Loucy (cell line): ENCODE measurements around the gene CA5A.

ENCODE experiments used
- H2AFZ ChIP-seq: fragments of 200-600 bp; sonication (generic); 2 replicates; pipeline ENCODE4 v1.6.0; 2016; ENCODE audit warnings: antibody characterized with exemption, mild to moderate bottlenecking, low read length, moderate library complexity
- H3F3A ChIP-seq: fragments of 200-600 bp; 2 replicates; pipeline ENCODE4 v1.6.0; 2016; ENCODE audit warnings: antibody characterized with exemption, low read depth, mild to moderate bottlenecking
- H3K27me3 ChIP-seq: fragments of 200-600 bp; sonication (generic); 2 replicates; pipeline ENCODE4 v1.6.1; 2014; ENCODE audit warnings: low read length, mild to moderate bottlenecking; ENCODE audit not compliant: insufficient read depth, poor library complexity, severe bottlenecking
- H3K36me3 ChIP-seq: fragments of 200-600 bp; sonication (generic); 2 replicates; pipeline ENCODE4 v1.6.1; 2016; ENCODE audit warnings: low read length; ENCODE audit not compliant: insufficient read depth
- H3K4me1 ChIP-seq: fragments of 200-600 bp; sonication (generic); 2 replicates; pipeline ENCODE4 v1.5.1; 2014; ENCODE audit warnings: low read length, mild to moderate bottlenecking; ENCODE audit not compliant: insufficient read depth, poor library complexity, severe bottlenecking
- H3K4me2 ChIP-seq: fragments of 200-600 bp; sonication (generic); 2 replicates; pipeline ENCODE4 v1.6.0; 2014; ENCODE audit warnings: antibody characterized with exemption, low read length, low read depth, mild to moderate bottlenecking; ENCODE audit not compliant: poor library complexity, severe bottlenecking
- H3K4me3 ChIP-seq: fragments of 200-600 bp; sonication (generic); 2 replicates; pipeline ENCODE4 v1.5.1; 2014; ENCODE audit warnings: low read length, mild to moderate bottlenecking, mixed read lengths; ENCODE audit not compliant: poor library complexity, severe bottlenecking
- H3K79me2 ChIP-seq: fragments of 200-600 bp; sonication (generic); 2 replicates; pipeline ENCODE4 v1.6.1; 2014; ENCODE audit warnings: low read length; ENCODE audit not compliant: insufficient read depth
- H3K9ac ChIP-seq: fragments of 200-600 bp; sonication (generic); 2 replicates; pipeline ENCODE4 v1.6.0; 2014; ENCODE audit warnings: mild to moderate bottlenecking, low read depth, low read length, moderate library complexity; ENCODE audit not compliant: poor library complexity, severe bottlenecking
- H3K9me2 ChIP-seq: fragments of 200-600 bp; sonication (generic); replicated peaks from 2 replicates; pipeline ENCODE4 v1.6.1; 2016; ENCODE audit warnings: low read depth, low read length, mixed read lengths
- H3K9me3 ChIP-seq: fragments of 200-600 bp; sonication (generic); 2 replicates; pipeline ENCODE4 v1.6.1; 2014; ENCODE audit warnings: mild to moderate bottlenecking, antibody characterized with exemption, low read length, low read depth; ENCODE audit not compliant: insufficient read depth
- H4K20me1 ChIP-seq: fragments of 200-600 bp; sonication (generic); 2 replicates; pipeline ENCODE4 v1.6.0; 2014; ENCODE audit warnings: antibody characterized with exemption, low read length, mild to moderate bottlenecking; ENCODE audit not compliant: insufficient read depth, poor library complexity, severe bottlenecking
- EZH2phosphoT487 ChIP-seq: fragments of 200-600 bp; IDR thresholded peaks from 2 replicates; pipeline ENCODE4 v1.6.1; 2018; ENCODE audit warnings: antibody characterized with exemption, mild to moderate bottlenecking, moderate library complexity, borderline replicate concordance
- TF ChIP-seq, protein P1 (sequence below): fragments of 200-600 bp; sonication (generic); conservative IDR thresholded peaks from 2 replicates; pipeline ENCODE4 v1.5.1; 2014; ENCODE audit warnings: mild to moderate bottlenecking, antibody characterized with exemption, low read length

The CA5A gene

DNA sequence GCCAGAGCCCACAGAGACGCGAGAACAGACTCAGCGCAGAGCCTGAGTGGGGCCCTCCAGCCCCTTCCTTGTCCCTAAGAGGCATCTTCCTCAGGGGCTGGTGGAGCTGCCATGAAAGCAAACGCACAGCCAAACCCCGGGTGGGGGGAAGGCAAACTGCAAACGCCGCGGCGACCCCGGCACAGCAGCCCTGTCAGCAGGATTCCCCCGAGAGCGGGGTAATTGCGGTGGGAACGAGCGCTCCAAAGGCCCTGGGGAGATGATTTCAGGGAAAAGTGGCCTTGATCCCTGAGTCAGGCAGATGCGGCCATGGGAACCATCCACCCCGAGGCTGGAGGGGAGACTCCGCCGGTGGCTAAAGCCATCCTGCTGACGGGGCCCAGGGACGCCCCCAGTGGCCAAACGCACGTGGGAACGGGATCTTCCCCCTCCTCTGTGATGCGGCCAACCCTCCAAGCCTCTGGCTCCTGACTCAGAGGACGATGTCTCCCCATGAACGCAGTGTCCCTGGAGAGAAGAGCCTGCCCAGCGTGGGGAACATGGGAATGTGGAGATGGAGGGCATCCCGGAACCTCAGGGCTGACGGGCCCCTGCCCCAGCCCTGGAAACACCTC lies 92.1 kb downstream of the CA5A start:
- no peak for TF ChIP-seq EZH2phosphoT487
- TF ChIP-seq, protein P1, sequence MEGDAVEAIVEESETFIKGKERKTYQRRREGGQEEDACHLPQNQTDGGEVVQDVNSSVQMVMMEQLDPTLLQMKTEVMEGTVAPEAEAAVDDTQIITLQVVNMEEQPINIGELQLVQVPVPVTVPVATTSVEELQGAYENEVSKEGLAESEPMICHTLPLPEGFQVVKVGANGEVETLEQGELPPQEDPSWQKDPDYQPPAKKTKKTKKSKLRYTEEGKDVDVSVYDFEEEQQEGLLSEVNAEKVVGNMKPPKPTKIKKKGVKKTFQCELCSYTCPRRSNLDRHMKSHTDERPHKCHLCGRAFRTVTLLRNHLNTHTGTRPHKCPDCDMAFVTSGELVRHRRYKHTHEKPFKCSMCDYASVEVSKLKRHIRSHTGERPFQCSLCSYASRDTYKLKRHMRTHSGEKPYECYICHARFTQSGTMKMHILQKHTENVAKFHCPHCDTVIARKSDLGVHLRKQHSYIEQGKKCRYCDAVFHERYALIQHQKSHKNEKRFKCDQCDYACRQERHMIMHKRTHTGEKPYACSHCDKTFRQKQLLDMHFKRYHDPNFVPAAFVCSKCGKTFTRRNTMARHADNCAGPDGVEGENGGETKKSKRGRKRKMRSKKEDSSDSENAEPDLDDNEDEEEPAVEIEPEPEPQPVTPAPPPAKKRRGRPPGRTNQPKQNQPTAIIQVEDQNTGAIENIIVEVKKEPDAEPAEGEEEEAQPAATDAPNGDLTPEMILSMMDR, result no peak
- Histone ChIP-seq H3F3A (no peaks in the 10 kb centered on the region), H3K9me3 (no peaks in the 10 kb centered on the region), H3K9ac (no peak overlapping the region), H3K4me1 (no peaks in the 10 kb centered on the region), H2AFZ (no peak overlapping the region), H3K4me2 (no peak overlapping the region), H4K20me1 (no peaks in the 10 kb centered on the region), H3K27me3 (no peaks in the 10 kb centered on the region), H3K36me3 (peaks cover 11% of the 10 kb centered on the region; the same call in 1 of the 2 replicates), H3K9me2 (no peaks in the 10 kb centered on the region), H3K79me2 (no peaks in the 10 kb centered on the region), H3K4me3 (no peak overlapping the region)

DNA sequence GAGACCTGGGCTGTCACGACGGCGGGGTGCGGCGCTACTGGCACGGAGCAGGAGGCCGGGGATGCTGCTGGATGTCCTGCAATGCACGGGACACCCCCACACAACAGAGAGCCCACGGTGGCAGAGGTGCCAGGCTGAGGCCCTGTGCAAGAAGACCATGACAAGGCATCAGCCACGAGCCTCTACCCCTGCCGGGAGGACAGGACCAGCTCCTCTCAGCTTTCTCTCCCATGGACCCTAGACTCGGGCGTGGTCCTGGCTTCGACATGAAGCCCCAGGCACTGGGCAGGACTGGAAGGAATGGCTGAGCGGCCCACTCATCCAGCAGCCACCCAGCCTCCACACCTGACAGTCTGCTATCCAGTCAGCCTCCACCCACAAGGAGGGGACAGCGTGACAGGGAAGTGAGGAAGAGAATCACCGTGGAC lies 92.6 kb downstream of the CA5A start:
- Histone ChIP-seq H3K9me2 (no peaks in the 10 kb centered on the region), H3K4me3 (no peak overlapping the region), H3K9ac (no peak overlapping the region), H3K79me2 (no peaks in the 10 kb centered on the region), H3K27me3 (no peaks in the 10 kb centered on the region), H3F3A (no peaks in the 10 kb centered on the region), H2AFZ (no peak overlapping the region), H3K4me2 (no peak overlapping the region), H3K36me3 (peaks cover 15% of the 10 kb centered on the region; the same call in 1 of the 2 replicates), H3K9me3 (no peaks in the 10 kb centered on the region), H3K4me1 (no peaks in the 10 kb centered on the region), H4K20me1 (no peaks in the 10 kb centered on the region)
- no peak for TF ChIP-seq EZH2phosphoT487
- TF ChIP-seq, protein P1, result no peak

DNA sequence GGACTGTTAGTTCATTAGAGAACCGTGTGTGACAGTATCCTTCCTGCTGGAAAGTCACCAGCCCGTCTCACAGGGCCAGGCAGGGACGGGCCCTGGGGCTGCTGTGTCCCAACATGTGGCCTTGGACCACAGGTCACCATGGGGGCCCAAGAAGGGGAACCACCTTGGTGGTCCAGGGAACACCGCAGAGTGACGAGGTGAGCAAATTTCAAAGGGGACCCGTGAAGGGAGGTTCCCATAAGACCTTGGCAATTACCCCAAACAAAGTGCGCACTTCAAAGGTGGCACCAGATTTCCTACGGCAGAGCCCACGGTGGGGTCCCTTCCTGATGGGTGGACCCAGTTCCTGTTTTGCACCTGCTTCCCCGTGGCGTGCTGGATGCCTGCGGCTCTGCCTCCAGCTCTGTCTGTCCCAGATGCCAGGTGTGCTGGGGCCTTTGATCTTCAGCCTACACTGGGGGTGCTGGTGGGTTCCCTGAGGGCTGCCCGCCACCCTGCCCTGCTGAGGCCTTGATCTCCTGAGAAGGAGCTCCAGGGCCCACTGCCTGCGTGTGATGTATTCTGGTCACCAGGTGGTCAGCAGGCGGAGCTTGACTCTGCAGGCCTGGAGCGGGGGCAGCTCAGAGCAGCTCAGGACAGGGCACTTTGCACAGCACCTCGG lies 94.0 kb downstream of the CA5A start:
- TF ChIP-seq, protein P1, result no peak
- no peak for TF ChIP-seq EZH2phosphoT487

More for the DNA sequence above, 94.0 kb downstream of the CA5A start:
- no peaks in the 10 kb centered on the region for H4K20me1 ChIP-seq
- H3K27me3 ChIP-seq, result no peaks in the 10 kb centered on the region
- H3K9me3 ChIP-seq, result no peaks in the 10 kb centered on the region
- H3K4me3 ChIP-seq, result no peak overlapping the region
- H3K9me2 ChIP-seq, result no peaks in the 10 kb centered on the region
- no peak overlapping the region for H2AFZ ChIP-seq
- no peaks in the 10 kb centered on the region for H3K79me2 ChIP-seq
- H3F3A ChIP-seq, result no peaks in the 10 kb centered on the region
- H3K4me2 ChIP-seq, result no peak overlapping the region
- H3K4me1 ChIP-seq, result no peaks in the 10 kb centered on the region
- peaks cover 19% of the 10 kb centered on the region; the same call in 1 of the 2 replicates for H3K36me3 ChIP-seq
- no peak overlapping the region for H3K9ac ChIP-seq
